GM23338 (cell line): ENCODE results near the gene TMEM217. TPM values are rescaled to one million over a fixed set of nuclear protein-coding genes. Genes with fewer than 3 reads are reported as not detected.

Experiments
- ATAC-seq: fragments of 200-7000 bp; cut with Tn5 transposase; 3 replicates; pipeline ENCODE4 v1.9.1; 2020
- DNase-seq: peaks from one replicate; pipeline ENCODE4 v3.0.0-alpha.2; 2015; ENCODE audit warnings: low spot score
- H2AFZ ChIP-seq: fragments of 200-600 bp; sonication (generic); 2 replicates; pipeline ENCODE4 v1.8.0; 2016; ENCODE audit warnings: antibody characterized with exemption, mild to moderate bottlenecking, moderate library complexity
- H3F3A ChIP-seq: fragments of 200-600 bp; sonication (generic); replicated peaks from 2 replicates; pipeline ENCODE4 v1.8.0; 2017; ENCODE audit warnings: antibody characterized with exemption, mixed run types, low read depth
- H3K27ac ChIP-seq: fragments of 200-600 bp; sonication (generic); 2 replicates; pipeline ENCODE4 v1.6.1; 2016; ENCODE audit warnings: low read depth
- H3K27me3 ChIP-seq: fragments of 200-600 bp; sonication (generic); 2 replicates; pipeline ENCODE4 v1.8.0; 2016; ENCODE audit warnings: mild to moderate bottlenecking, mixed run types, moderate library complexity; ENCODE audit not compliant: insufficient read depth
- H3K36me3 ChIP-seq: fragments of 200-600 bp; sonication (generic); 2 replicates; pipeline ENCODE4 v1.8.0; 2016; ENCODE audit warnings: mild to moderate bottlenecking; ENCODE audit not compliant: insufficient read depth
- H3K4me1 ChIP-seq: fragments of 200-600 bp; sonication (generic); 2 replicates; pipeline ENCODE4 v1.8.0; 2016; ENCODE audit warnings: mild to moderate bottlenecking, moderate library complexity; ENCODE audit not compliant: insufficient read depth
- H3K4me2 ChIP-seq: fragments of 200-600 bp; sonication (generic); 2 replicates; pipeline ENCODE4 v1.7.1; 2017; ENCODE audit warnings: mixed run types
- H3K4me3 ChIP-seq: fragments of 200-600 bp; sonication (generic); 2 replicates; pipeline ENCODE4 v1.6.1; 2016; ENCODE audit warnings: mixed run types
- H3K79me2 ChIP-seq: fragments of 200-600 bp; sonication (generic); replicated peaks from 2 replicates; pipeline ENCODE4 v1.8.0; 2017; ENCODE audit warnings: mild to moderate bottlenecking; ENCODE audit not compliant: insufficient read depth
- H3K9me2 ChIP-seq: fragments of 200-600 bp; sonication (generic); 2 replicates; pipeline ENCODE4 v1.8.0; 2017; ENCODE audit not compliant: insufficient read depth
- H4K20me1 ChIP-seq: fragments of 200-600 bp; sonication (generic); replicated peaks from 2 replicates; pipeline ENCODE4 v1.8.0; 2017; ENCODE audit warnings: mild to moderate bottlenecking; ENCODE audit not compliant: insufficient read depth
- H3K27ac Mint-ChIP-seq: 2 replicates; pipeline ENCODE4 v1.8.0; 2020; ENCODE audit warnings: inconsistent platforms, mild to moderate bottlenecking, moderate library complexity, mixed read lengths
- H3K27me3 Mint-ChIP-seq: 3 replicates; pipeline ENCODE4 v1.8.0; 2022; ENCODE audit warnings: low read depth, mild to moderate bottlenecking, moderate library complexity, mixed read lengths, inconsistent platforms; ENCODE audit not compliant: insufficient read depth, poor library complexity
- H3K36me3 Mint-ChIP-seq: 3 replicates; pipeline ENCODE4 v1.8.0; 2021; ENCODE audit warnings: low read depth, mild to moderate bottlenecking, inconsistent platforms, moderate library complexity, mixed read lengths
- H3K4me1 Mint-ChIP-seq: 3 replicates; pipeline ENCODE4 v1.8.0; 2020; ENCODE audit warnings: mild to moderate bottlenecking, inconsistent platforms, mixed read lengths
- H3K4me3 Mint-ChIP-seq: 3 replicates; pipeline ENCODE4 v1.8.0; 2021; ENCODE audit warnings: moderate library complexity, mild to moderate bottlenecking, inconsistent platforms, mixed read lengths
- H3K9me3 Mint-ChIP-seq: 3 replicates; pipeline ENCODE4 v1.8.0; 2020; ENCODE audit warnings: moderate library complexity, mild to moderate bottlenecking, inconsistent platforms, mixed read lengths
- CREB1 ChIP-seq: fragments of 250-450 bp; sonication (Bioruptor Pico); IDR thresholded peaks from 2 replicates; pipeline ENCODE4 v1.5.0; 2020; ENCODE audit warnings: low read depth, mild to moderate bottlenecking, moderate library complexity
- CTCF ChIP-seq, 2 experiments: fragments of 200-600 bp in 1 of 2; sonication (generic) in 1 of 2; conservative IDR thresholded peaks; 2 replicates each; pipeline versions ENCODE4 v1.5.1 to v1.6.1; 2016 to 2017; ENCODE audit warnings: antibody characterized with exemption in 2 of 2, low read depth in 2 of 2, mild to moderate bottlenecking in 2 of 2, moderate library complexity in 1 of 2
- ETS1 ChIP-seq: IDR thresholded peaks from 2 replicates; pipeline ENCODE4 v1.6.1; 2016; ENCODE audit warnings: antibody characterized with exemption
- EZH2phosphoT487 ChIP-seq: fragments of 200-600 bp; sonication (generic); IDR thresholded peaks from one replicate; pipeline ENCODE4 v1.8.1; 2018; ENCODE audit warnings: antibody characterized with exemption; ENCODE audit not compliant: unreplicated experiment
- NANOG ChIP-seq: IDR thresholded peaks from 2 replicates; pipeline ENCODE4 v1.6.1; 2016; ENCODE audit warnings: antibody characterized with exemption, borderline replicate concordance
- POLR2AphosphoS5 ChIP-seq: IDR thresholded peaks from 2 replicates; pipeline ENCODE4 v1.6.1; 2016; ENCODE audit warnings: antibody characterized with exemption, low read depth
- STAT1 ChIP-seq: IDR thresholded peaks from one replicate; pipeline ENCODE4 v1.6.1; 2016; ENCODE audit warnings: antibody characterized with exemption; ENCODE audit not compliant: unreplicated experiment
- ZNF114 ChIP-seq: fragments of 250-450 bp; sonication (Bioruptor Pico); IDR thresholded peaks from 2 replicates; pipeline ENCODE4 v1.5.0; 2020; ENCODE audit warnings: mild to moderate bottlenecking, moderate library complexity
- ZNF331 ChIP-seq: fragments of 250-450 bp; sonication (Bioruptor Pico); IDR thresholded peaks from 2 replicates; pipeline ENCODE4 v1.5.0; 2020; ENCODE audit warnings: low read depth, mild to moderate bottlenecking, moderate library complexity
- polyA plus RNA-seq: library from polyadenylated mRNA; unstranded; fragments of >200 nt; fragmentation: Nextera tagmentation; extraction: Ambion mirVana; gene quantifications from 2 replicates; pipeline ENCODE4 v1.2.1, GENCODE V29; 2016
- total RNA-seq: library from RNA; depleted of rRNA; stranded (reverse); fragments of >200 nt; shearing (Covaris generic); gene quantifications from 2 replicates; pipeline ENCODE4 v1.2.3, GENCODE V29; 2014

TMEM217 gene
- total and polyA plus RNA-seq, 2 experiments from 2014 or later, result 1.3 TPM; not detected in 1

GRCh38 chr6:37236921-37237320 lies 21.0 kb downstream of the TMEM217 start (continued):
- TF ChIP-seq CTCF (conservative IDR thresholded peaks at IDR 0.05; ENCODE audit: low read depth in 2 of 2), result no peak
- no peak for TF ChIP-seq POLR2AphosphoS5
- no peak for TF ChIP-seq NANOG
- no peak for TF ChIP-seq ZNF331 (CRISPR knock-in tag)
- TF ChIP-seq EZH2phosphoT487, result no peak

- no peaks in the 10 kb centered on the region for H3K79me2 ChIP-seq
- no peak overlapping the region for H3K4me3 Mint-ChIP-seq
- no peaks in the 10 kb centered on the region for H3K4me1 ChIP-seq
- H3F3A ChIP-seq, result no peaks in the 10 kb centered on the region; the same call in 1 of the 2 replicates
- H3K36me3 Mint-ChIP-seq, result no peaks in the 10 kb centered on the region
- DNase-seq, result no peak
- no peaks in the 10 kb centered on the region for H3K27me3 ChIP-seq
- H3K4me3 ChIP-seq, result no peak overlapping the region
- H3K27ac Mint-ChIP-seq, result no peak overlapping the region
- H4K20me1 ChIP-seq, result no peaks in the 10 kb centered on the region
- no peaks in the 10 kb centered on the region for H3K9me3 Mint-ChIP-seq
- H3K36me3 ChIP-seq, result no peaks in the 10 kb centered on the region
- peaks cover 6% of the 10 kb centered on the region; the same call in 1 of the 3 replicates for H3K4me1 Mint-ChIP-seq
- no peak overlapping the region for H2AFZ ChIP-seq
- ATAC-seq, result no peak
- H3K4me2 ChIP-seq, result no peak overlapping the region
- H3K27ac ChIP-seq, result no peak overlapping the region
- peaks cover 2% of the 10 kb centered on the region for H3K27me3 Mint-ChIP-seq
- no peak for TF ChIP-seq ETS1
- TF ChIP-seq NANOG, result no peak
- no peak for TF ChIP-seq ZNF114 (CRISPR knock-in tag)
- H3K9me2 ChIP-seq, result no peaks in the 10 kb centered on the region; the same call in 1 of the 2 replicates
These were observed 24.4 kb downstream of the TMEM217 start for GRCh38 chr6:37233541-37233940.

- DNase-seq (no peak), ATAC-seq (no peak)
- Histone ChIP-seq H3K9me2 (no peaks in the 10 kb centered on the region; the same call in 1 of the 2 replicates), H3K4me1 (no peaks in the 10 kb centered on the region), H3K79me2 (no peaks in the 10 kb centered on the region), H3F3A (no peaks in the 10 kb centered on the region; the same call in 1 of the 2 replicates), H3K36me3 (no peaks in the 10 kb centered on the region), H2AFZ (peak overlapping the region; percentile 81), H4K20me1 (no peaks in the 10 kb centered on the region), H3K27ac (no peak overlapping the region), H3K4me2 (no peak overlapping the region), H3K27me3 (no peaks in the 10 kb centered on the region), H3K4me3 (no peak overlapping the region)
- TF ChIP-seq NANOG, result no peak
- TF ChIP-seq CREB1, result no peak
- no peak for TF ChIP-seq STAT1
- no peaks in the 10 kb centered on the region for H3K9me3 Mint-ChIP-seq
- no peak overlapping the region for H3K27ac Mint-ChIP-seq
- H3K4me3 Mint-ChIP-seq, result no peak overlapping the region
- peaks cover 6% of the 10 kb centered on the region; the same call in 1 of the 3 replicates for H3K4me1 Mint-ChIP-seq
- H3K27me3 Mint-ChIP-seq, result peaks cover under 1% of the 10 kb centered on the region
- H3K36me3 Mint-ChIP-seq, result no peaks in the 10 kb centered on the region
These were observed 25.4 kb downstream of the TMEM217 start for GRCh38 chr6:37232430-37233017.
